BLaER1 (cell line): ENCODE results near the gene NPBWR2.
"Not testable (repeated sequence)": the region's sequence is repeated elsewhere in the genome, so short reads cannot be mapped to it uniquely, and the experiment has no call there.

Experiments used
- H3K27ac ChIP-seq: shearing (Covaris generic); formaldehyde crosslinking; 2 replicates; pipeline ENCODE4 v1.8.1; 2022
- H3K27me3 ChIP-seq: shearing (Covaris generic); formaldehyde crosslinking; 2 replicates; pipeline ENCODE4 v1.8.1; 2022
- H3K36me3 ChIP-seq: shearing (Covaris generic); formaldehyde crosslinking; 2 replicates; pipeline ENCODE4 v1.8.1; 2022
- H3K4me1 ChIP-seq: shearing (Covaris generic); formaldehyde crosslinking; 2 replicates; pipeline ENCODE4 v1.8.1; 2022
- H3K4me2 ChIP-seq: shearing (Covaris generic); formaldehyde crosslinking; 2 replicates; pipeline ENCODE4 v1.8.1; 2022
- H3K4me3 ChIP-seq: shearing (Covaris generic); formaldehyde crosslinking; 2 replicates; pipeline ENCODE4 v1.8.1; 2022
- H3K9ac ChIP-seq: shearing (Covaris generic); formaldehyde crosslinking; 2 replicates; pipeline ENCODE4 v1.8.1; 2022
- H3K9me3 ChIP-seq: shearing (Covaris generic); formaldehyde crosslinking; 2 replicates; pipeline ENCODE4 v1.8.1; 2022
- H4K20me1 ChIP-seq: shearing (Covaris generic); formaldehyde crosslinking; 2 replicates; pipeline ENCODE4 v1.8.1; 2022
- Cebpa-rat ChIP-seq: shearing (Covaris generic); IDR thresholded peaks from 2 replicates; pipeline ENCODE4 v1.8.1; 2022

NPBWR2 gene

DNA sequence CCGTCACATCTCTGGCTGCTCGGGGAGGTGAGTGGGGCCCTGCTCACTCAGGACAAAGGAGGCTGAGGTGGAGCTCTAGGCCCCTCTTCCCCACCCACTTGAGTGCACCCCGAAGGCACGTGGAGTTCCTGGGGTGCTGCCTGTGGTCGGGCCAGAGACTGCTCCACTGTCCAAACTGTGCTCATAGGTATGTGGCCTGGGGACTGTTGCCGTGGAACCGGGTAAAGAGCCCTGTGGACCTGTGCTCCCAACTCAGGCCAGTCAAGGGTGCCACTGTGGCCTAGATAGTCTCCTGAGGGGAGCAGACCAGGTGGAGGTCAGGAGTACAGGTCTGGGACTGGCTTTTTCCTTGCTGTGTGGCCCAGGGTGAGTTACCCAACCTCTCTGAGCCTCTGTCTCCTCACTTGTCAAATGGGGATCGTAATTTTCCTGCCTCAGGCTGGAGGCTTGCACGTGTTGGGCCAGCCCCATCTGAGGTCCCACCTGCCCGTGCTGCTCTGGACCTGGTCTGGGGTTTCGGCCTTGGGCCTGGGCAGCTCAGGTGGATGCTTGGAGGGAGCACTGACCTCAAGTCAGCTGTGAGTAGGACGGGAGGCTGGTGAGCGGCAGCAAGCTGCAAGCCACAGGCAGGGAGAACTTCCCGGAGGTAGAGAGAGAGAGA lies 12.4 kb upstream of the NPBWR2 start:
- Histone ChIP-seq H3K9ac (peak overlapping the region; percentile 63; the same call in 1 of the 2 replicates), H3K4me3 (peak overlapping the region; percentile 48), H3K36me3 (no peaks in the 10 kb centered on the region), H3K27me3 (no peaks in the 10 kb centered on the region), H4K20me1 (no peaks in the 10 kb centered on the region), H3K9me3 (no peaks in the 10 kb centered on the region), H3K4me1 (peaks cover 25% of the 10 kb centered on the region), H3K4me2 (peak overlapping the region; percentile 73), H3K27ac (peak overlapping the region; percentile 44; the same call in 1 of the 2 replicates)
- no peak for TF ChIP-seq Cebpa-rat

DNA sequence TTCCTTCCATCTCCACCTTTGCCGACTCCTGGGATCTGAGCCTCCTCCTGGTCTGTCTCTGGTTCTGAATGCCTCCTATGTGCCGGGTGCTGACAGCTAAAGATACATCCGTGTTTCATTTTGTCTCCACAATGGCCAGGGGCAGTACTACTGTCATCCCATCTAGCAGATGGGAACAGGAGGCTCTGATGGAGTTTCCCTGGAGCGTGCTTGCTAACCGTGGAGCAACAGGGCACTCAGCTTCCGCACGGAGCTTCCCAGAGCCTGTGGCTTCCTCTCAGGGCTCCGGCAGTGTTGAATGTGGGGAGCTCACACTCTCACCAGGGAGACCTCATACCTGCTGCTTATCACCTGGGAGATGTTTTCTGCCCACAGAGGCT lies 11.9 kb upstream of the NPBWR2 start:
- no peaks in the 10 kb centered on the region for H3K9me3 ChIP-seq
- no peak for TF ChIP-seq Cebpa-rat
- no peak overlapping the region for H3K9ac ChIP-seq
- peaks cover 25% of the 10 kb centered on the region for H3K4me1 ChIP-seq
- no peaks in the 10 kb centered on the region for H4K20me1 ChIP-seq
- no peaks in the 10 kb centered on the region for H3K36me3 ChIP-seq
- H3K27ac ChIP-seq, result no peak overlapping the region
- peak overlapping the region; percentile 73 for H3K4me2 ChIP-seq
- H3K4me3 ChIP-seq, result no peak overlapping the region
- no peaks in the 10 kb centered on the region for H3K27me3 ChIP-seq

DNA sequence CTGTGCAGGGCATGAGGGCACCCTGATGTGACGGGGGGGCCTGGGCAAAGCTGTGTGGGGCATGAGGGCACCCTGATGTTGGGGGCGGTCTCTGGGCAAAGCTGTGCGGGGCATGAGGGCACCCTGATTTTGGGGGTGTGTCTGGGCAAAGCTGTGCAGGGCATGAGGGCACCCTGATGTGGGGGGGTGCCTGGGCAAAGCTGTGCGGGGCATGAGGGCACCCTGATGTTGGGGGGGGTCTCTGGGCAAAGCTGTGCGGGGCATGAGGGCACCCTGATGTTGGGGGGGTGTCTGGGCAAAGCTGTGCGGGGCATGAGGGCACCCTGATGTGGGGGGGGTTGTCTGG lies 10.0 kb upstream of the NPBWR2 start:
- not testable (repeated sequence) for H3K4me2 ChIP-seq, H3K4me3 ChIP-seq, H3K9ac ChIP-seq, H3K9me3 ChIP-seq, H3K27ac ChIP-seq, H3K36me3 ChIP-seq, H3K27me3 ChIP-seq, H4K20me1 ChIP-seq
- peaks cover 41% of the 10 kb centered on the region for H3K4me1 ChIP-seq

DNA sequence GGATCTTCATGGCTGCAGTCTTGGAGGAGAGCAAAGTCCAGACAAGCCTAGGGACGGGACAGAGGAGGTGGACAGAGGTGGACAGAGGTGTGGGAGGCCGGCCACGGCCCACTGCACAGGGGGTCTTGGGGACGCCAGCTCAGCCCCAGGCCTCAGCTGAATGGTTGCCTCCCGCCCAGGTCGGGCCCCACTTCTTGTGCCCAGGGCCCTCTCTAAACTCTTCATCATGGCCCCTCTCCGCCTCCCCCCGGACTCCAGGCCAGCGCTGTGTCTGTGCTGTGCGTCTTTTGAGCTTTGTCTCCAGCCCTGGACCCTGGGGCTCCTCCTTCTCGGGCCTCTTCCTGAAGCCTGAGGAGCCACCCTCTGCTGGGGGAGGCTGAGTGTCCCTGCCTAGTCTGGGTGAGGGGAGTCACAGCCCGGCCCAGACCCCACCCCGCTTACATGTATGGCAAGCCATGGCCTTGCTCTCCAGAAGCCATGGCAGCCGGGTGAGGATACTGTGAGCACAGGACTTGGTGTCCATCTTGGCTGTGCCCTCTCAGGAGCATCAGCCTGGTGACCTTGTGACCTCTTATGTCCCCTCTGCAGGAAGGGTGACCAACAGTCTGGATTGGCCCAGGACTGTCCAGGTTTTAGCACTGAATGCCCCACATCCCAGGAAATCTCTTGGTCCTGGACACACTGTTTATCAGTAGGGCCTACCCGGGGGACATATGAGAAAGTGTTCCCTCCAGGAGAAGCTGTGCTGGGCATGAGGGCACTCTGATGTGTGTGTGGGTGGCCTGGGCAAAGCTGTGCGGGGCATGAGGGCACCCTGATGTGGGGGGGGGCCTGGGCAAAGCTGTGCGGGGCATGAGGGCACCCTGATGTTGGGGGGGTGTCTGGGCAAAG lies 9.4 kb upstream of the NPBWR2 start:
- Histone ChIP-seq H3K4me2 (no peak overlapping the region), H3K9ac (no peak overlapping the region), H3K9me3 (no peaks in the 10 kb centered on the region), H3K4me3 (no peak overlapping the region), H3K36me3 (no peaks in the 10 kb centered on the region), H3K27ac (no peak overlapping the region), H3K27me3 (no peaks in the 10 kb centered on the region), H4K20me1 (no peaks in the 10 kb centered on the region), H3K4me1 (peaks cover 47% of the 10 kb centered on the region)
- no peak for TF ChIP-seq Cebpa-rat

DNA sequence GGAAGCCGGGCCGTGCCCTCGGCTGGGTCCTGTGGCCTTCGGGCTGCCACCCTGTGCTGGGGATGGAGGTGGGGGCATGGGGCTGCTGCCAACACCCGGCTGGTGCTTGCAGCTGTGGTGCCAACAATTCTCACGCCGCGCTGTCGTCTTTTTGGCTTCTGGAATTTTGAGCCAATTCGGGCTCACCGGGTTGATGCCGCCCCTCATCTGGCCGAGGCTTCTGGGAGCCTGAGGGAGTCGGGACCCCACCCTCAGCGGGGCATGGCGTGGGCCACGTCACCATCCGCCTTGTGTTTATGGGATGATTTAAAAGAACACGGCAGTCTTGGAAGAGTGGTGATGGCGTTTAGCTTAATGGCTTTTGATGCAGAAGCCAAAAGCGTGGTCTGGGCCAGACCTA lies 8.7 kb upstream of the NPBWR2 start:
- no peak for TF ChIP-seq Cebpa-rat
- Histone ChIP-seq H3K4me1 (peaks cover 47% of the 10 kb centered on the region), H3K9me3 (no peaks in the 10 kb centered on the region), H3K9ac (no peak overlapping the region), H4K20me1 (no peaks in the 10 kb centered on the region), H3K36me3 (no peaks in the 10 kb centered on the region), H3K27me3 (no peaks in the 10 kb centered on the region), H3K27ac (no peak overlapping the region), H3K4me3 (no peak overlapping the region), H3K4me2 (no peak overlapping the region)

DNA sequence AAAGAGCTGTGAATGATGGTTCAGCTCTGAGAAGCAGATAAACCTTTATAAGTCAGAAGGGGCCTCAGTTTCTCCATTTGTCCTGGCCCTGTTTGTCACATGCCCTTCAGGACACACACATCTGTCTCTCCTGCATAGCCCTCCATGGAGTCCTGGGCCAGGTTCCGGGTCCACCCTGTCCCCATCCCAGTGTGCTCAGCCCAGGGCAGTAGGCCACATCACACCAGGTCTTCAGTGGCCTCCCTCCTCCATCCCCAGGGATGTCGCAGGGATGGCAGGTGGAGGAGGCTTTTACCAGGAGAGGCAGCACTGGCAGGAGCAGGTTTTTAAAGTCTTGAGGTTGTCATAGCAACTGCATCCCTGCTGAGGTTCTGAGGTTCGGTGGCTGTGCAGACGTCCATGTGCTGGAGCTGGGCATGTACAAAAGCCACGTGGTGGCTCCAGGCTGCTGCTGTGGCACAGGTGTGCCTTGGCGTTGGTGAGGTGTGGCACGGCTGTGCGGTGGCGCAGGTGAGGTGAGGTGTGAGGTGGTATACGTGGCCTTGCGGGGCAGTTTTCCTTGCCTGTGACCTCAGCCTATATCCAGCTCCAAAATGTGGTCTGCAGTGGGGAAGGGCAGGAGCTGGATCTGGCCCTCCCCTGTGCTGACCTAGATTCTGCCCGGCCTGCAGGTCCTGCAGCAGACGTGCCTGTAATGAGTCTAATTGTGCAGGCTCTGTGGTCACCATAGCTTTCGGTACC lies 8.0 kb upstream of the NPBWR2 start:
- no peak for TF ChIP-seq Cebpa-rat
- Histone ChIP-seq H4K20me1 (no peaks in the 10 kb centered on the region), H3K9ac (no peak overlapping the region), H3K27me3 (no peaks in the 10 kb centered on the region), H3K4me1 (peaks cover 48% of the 10 kb centered on the region), H3K4me2 (no peak overlapping the region), H3K4me3 (no peak overlapping the region), H3K27ac (no peak overlapping the region), H3K9me3 (no peaks in the 10 kb centered on the region), H3K36me3 (no peaks in the 10 kb centered on the region)

DNA sequence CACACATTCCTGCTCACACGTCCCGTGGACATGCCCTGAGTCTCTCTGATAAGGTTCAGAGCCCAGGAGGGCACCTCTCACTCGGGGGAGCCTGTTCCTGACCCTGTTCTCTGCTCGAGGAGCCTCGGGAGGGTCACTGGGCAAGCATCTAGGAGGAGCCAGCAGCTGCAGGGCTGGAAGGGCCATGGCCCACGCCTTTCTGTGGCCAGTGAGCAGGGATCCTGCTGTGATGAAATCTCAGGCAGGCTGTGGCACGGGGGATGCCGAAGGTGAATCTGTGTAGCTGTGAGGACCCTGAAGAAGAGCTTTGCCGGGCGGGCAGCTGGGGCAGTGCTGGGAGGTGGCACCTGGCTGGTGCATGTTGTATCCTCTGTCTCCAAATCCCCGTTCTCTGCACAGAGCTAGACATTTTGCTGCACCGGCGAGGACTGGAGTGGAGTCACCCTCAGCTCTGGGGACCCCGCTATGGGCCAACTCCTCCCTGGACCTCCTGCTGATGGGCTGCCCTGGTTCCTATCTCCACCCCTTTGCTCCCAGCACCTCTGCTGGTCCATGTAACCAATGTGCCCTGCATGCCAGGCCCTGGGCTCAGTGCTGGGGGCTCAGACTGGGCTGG lies 7.1 kb upstream of the NPBWR2 start:
- Histone ChIP-seq H3K27me3 (no peaks in the 10 kb centered on the region), H3K4me2 (0 out of 2 replicates have a peak overlapping the region, but pooled peaks have one; percentile 84), H3K9me3 (no peaks in the 10 kb centered on the region), H4K20me1 (no peaks in the 10 kb centered on the region), H3K4me1 (peaks cover 48% of the 10 kb centered on the region), H3K36me3 (no peaks in the 10 kb centered on the region), H3K9ac (no peak overlapping the region), H3K4me3 (no peak overlapping the region), H3K27ac (no peak overlapping the region)
- TF ChIP-seq Cebpa-rat, result no peak

DNA sequence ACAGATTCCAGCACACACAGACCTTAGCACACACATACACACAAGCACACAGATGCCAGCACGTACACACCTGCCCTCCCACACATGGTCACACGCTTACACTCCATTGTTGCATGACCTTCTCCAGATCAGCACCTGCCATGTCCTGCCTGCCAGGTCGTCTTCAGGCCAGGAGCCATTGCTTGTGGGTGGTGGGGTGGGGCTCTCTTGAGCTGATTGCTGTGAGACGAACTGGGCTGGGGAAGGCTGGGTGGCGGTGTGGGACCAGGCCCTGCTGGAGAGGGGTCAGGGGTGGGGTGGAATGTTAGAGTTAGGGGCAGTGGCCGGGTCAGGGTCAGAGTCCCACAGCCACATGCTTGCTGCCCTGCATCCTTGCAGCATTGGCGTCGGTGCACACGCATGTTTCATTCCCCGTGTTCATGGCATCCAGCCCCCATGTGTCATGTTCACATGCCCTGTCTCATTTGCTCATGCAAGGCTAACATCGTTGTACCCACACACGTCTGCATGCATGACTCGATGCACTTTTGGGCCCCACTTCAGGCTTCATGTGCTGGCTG lies 6.5 kb upstream of the NPBWR2 start:
- Histone ChIP-seq H3K36me3 (no peaks in the 10 kb centered on the region), H3K9me3 (no peaks in the 10 kb centered on the region), H3K4me2 (peak overlapping the region; percentile 84), H3K27me3 (no peaks in the 10 kb centered on the region), H3K27ac (no peak overlapping the region), H3K9ac (no peak overlapping the region), H3K4me3 (no peak overlapping the region), H4K20me1 (no peaks in the 10 kb centered on the region), H3K4me1 (peaks cover 51% of the 10 kb centered on the region)
- no peak for TF ChIP-seq Cebpa-rat

DNA sequence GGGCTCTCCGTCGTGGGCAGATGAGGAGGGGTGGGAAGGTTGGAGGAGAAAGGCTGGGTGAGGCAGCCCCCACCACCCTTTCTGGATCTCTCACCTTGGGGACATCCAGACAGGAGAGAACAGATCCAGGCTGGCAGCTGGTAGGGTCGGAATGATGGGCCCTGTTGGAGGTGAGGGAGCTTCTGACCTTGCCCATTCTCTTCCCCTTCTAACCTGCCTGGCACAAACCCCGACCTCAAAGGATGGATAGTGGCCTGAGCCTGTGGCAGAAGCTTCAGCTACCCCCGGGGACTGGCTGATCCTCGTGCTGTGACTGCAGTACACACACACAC lies 6.0 kb upstream of the NPBWR2 start:
- no peaks in the 10 kb centered on the region for H3K27me3 ChIP-seq
- no peak for TF ChIP-seq Cebpa-rat
- peak overlapping the region; percentile 84 for H3K4me2 ChIP-seq
- H3K36me3 ChIP-seq, result no peaks in the 10 kb centered on the region
- H3K27ac ChIP-seq, result no peak overlapping the region
- peaks cover 56% of the 10 kb centered on the region for H3K4me1 ChIP-seq
- no peak overlapping the region for H3K4me3 ChIP-seq
- H4K20me1 ChIP-seq, result no peaks in the 10 kb centered on the region
- H3K9ac ChIP-seq, result no peak overlapping the region
- H3K9me3 ChIP-seq, result no peaks in the 10 kb centered on the region
